ENCODE results near the gene METTL9. TPM values are rescaled to one million over a fixed set of nuclear protein-coding genes. Genes with fewer than 3 reads are reported as not detected.

METTL9 gene
- total and polyA plus RNA-seq, 8 donors = 10.2 to 55.2 (median 33.1) TPM

- no peak for FAIRE-seq
- TF ChIP-seq CTCF (IDR thresholded peaks at IDR 0.05) = no peak
- intact Hi-C loops (cut with DNase I) = loop anchor here in 2 of 3 donors (5.0 to 10.0 kb wide), 2 partner anchors 46 to 119 kb away; no protein-coding TSS in a partner anchor
Measured at GRCh38 chr16:21703589-21704174, 104.3 kb downstream of the METTL9 start.

GRCh38 chr16:21704266-21704665, 104.9 kb downstream of the METTL9 start:
- Histone ChIP-seq H3K4me3 (no peak overlapping the region), H3K36me3 (no peaks in the 10 kb centered on the region), H3K27ac (no peak overlapping the region), H3K4me1 (no peaks in the 10 kb centered on the region), H3K9me3 (no peaks in the 10 kb centered on the region), H3K27me3 (no peaks in the 10 kb centered on the region)
- intact Hi-C loops (cut with DNase I) = loop anchor here in 2 of 3 donors (5.0 to 10.0 kb wide), 2 partner anchors 47 to 119 kb away; no protein-coding TSS in a partner anchor
- FAIRE-seq (no peak), DNase-seq (no peak), ATAC-seq (no peak)
- TF ChIP-seq CTCF (IDR thresholded peaks at IDR 0.05) = no peak
- 70 to 75% methylated on average over 5 of the region's 5 CpGs for WGBS, 2 donors

More at GRCh38 chr16:21703589-21704174, 104.3 kb downstream of the METTL9 start:
- no peaks in the 10 kb centered on the region for H3K4me1 ChIP-seq
- H3K27me3 ChIP-seq = no peaks in the 10 kb centered on the region
- WGBS, 2 donors = 57 to 64% methylated on average over 5 of the region's 5 CpGs
- ATAC-seq = no peak
- no peak for DNase-seq
- no peaks in the 10 kb centered on the region for H3K36me3 ChIP-seq
- no peak overlapping the region for H3K4me3 ChIP-seq
- H3K9me3 ChIP-seq = no peaks in the 10 kb centered on the region
- no peak overlapping the region for H3K27ac ChIP-seq

- intact Hi-C loops (cut with DNase I) = loop anchor here in 2 of 3 donors (5.0 to 10.0 kb wide), 2 partner anchors 47 to 120 kb away; no protein-coding TSS in a partner anchor
- Histone ChIP-seq H3K27me3 (no peaks in the 10 kb centered on the region), H3K4me3 (no peak overlapping the region), H3K4me1 (no peaks in the 10 kb centered on the region), H3K27ac (no peak overlapping the region), H3K9me3 (no peaks in the 10 kb centered on the region), H3K36me3 (no peaks in the 10 kb centered on the region)
- ATAC-seq (no peak), FAIRE-seq (no peak), DNase-seq (no peak)
- WGBS, 2 donors = 65 to 67% methylated on average over 6 of the region's 6 CpGs
- no peak for TF ChIP-seq CTCF (IDR thresholded peaks at IDR 0.05)
Measured at GRCh38 chr16:21704733-21705132, 105.4 kb downstream of the METTL9 start.

Other genes starting within 250 kb of the METTL9 start
- gene IGSF6, start 53.0 kb downstream of the METTL9 start, total RNA-seq = 10 to 100 TPM in 1 of 6 donors, 1 to 10 TPM in 2, under 1 TPM in 3; 0.23 to 14.6 (median 1.1) TPM
- 1 to 10 TPM in 1 of 2 donors, under 1 TPM in 1; 0.35 to 1.1 TPM for gene IGSF6, start 53.0 kb downstream of the METTL9 start, polyA plus RNA-seq
- gene OTOA, start 64.4 kb downstream of the METTL9 start, total RNA-seq = under 1 TPM in 4 of 6 donors, not detected in 2; 0.04 to 0.50 (median 0.12) TPM
- not detected for gene OTOA, start 64.4 kb downstream of the METTL9 start, polyA plus RNA-seq

All from pancreas (tissue), 10 donors.